SK-N-SH treated with all-trans-retinoic acid at 6 μM for 48 hours (cell line): ENCODE data around the gene RP9.

Source experiments
- ATAC-seq: fragments of 200-7000 bp; cut with Tn5 transposase; 3 replicates; pipeline ENCODE4 v1.9.1; 2020; ENCODE audit warnings: mild to moderate bottlenecking, moderate library complexity
- ARNTL ChIP-seq: fragments of 450-650 bp; formaldehyde crosslinking; IDR thresholded peaks from 2 replicates; pipeline ENCODE4 v1.5.0; 2020; ENCODE audit warnings: low read depth, mild to moderate bottlenecking, moderate library complexity, borderline replicate concordance
- BACH2 ChIP-seq: fragments of 250-450 bp; sonication (Bioruptor Pico); IDR thresholded peaks from 2 replicates; pipeline ENCODE4 v1.9.0; 2021; ENCODE audit warnings: mild to moderate bottlenecking, borderline replicate concordance
- CSDC2 ChIP-seq: fragments of 250-450 bp; sonication (Bioruptor Pico); IDR thresholded peaks from 2 replicates; pipeline ENCODE4 v1.5.0; 2020; ENCODE audit warnings: mild to moderate bottlenecking, moderate library complexity
- CSRNP3 ChIP-seq: fragments of 250-450 bp; sonication (Bioruptor Pico); IDR thresholded peaks from 2 replicates; pipeline ENCODE4 v1.5.1; 2021; ENCODE audit warnings: mild to moderate bottlenecking, moderate library complexity
- ESRRG ChIP-seq: fragments of 250-450 bp; sonication (Bioruptor Pico); IDR thresholded peaks from 2 replicates; pipeline ENCODE4 v1.6.1; 2021; ENCODE audit warnings: mild to moderate bottlenecking
- GLIS3 ChIP-seq: fragments of 250-450 bp; sonication (Bioruptor Pico); IDR thresholded peaks from 2 replicates; pipeline ENCODE4 v1.5.0; 2020; ENCODE audit warnings: mild to moderate bottlenecking, moderate library complexity
- ISL1 ChIP-seq: fragments of 250-450 bp; sonication (Bioruptor Pico); IDR thresholded peaks from 2 replicates; pipeline ENCODE4 v2.1.2; 2022; ENCODE audit warnings: mild to moderate bottlenecking, moderate library complexity
- PPARA ChIP-seq: fragments of 250-450 bp; sonication (Bioruptor Pico); IDR thresholded peaks from 2 replicates; pipeline ENCODE4 v1.5.0; 2020; ENCODE audit warnings: mild to moderate bottlenecking, borderline replicate concordance
- RARB ChIP-seq: fragments of 250-450 bp; sonication (Bioruptor Pico); IDR thresholded peaks from 2 replicates; pipeline ENCODE4 v1.8.0; 2021; ENCODE audit warnings: mild to moderate bottlenecking, moderate library complexity
- SNAI2 ChIP-seq: fragments of 250-450 bp; sonication (Bioruptor Pico); IDR thresholded peaks from 2 replicates; pipeline ENCODE4 v1.5.0; 2020; ENCODE audit warnings: mild to moderate bottlenecking, moderate library complexity
- TCF4 ChIP-seq: fragments of 250-450 bp; sonication (Bioruptor Pico); IDR thresholded peaks from 2 replicates; pipeline ENCODE4 v1.8.0; 2021; ENCODE audit warnings: mild to moderate bottlenecking, moderate library complexity, borderline replicate concordance
- ZC3H10 ChIP-seq: fragments of 250-450 bp; sonication (Bioruptor Pico); IDR thresholded peaks from 2 replicates; pipeline ENCODE4 v1.5.1; 2021; ENCODE audit warnings: mild to moderate bottlenecking, moderate library complexity
- ZFP30 ChIP-seq: fragments of 450-650 bp; formaldehyde crosslinking; IDR thresholded peaks from 2 replicates; pipeline ENCODE4 v1.5.0; 2022; ENCODE audit warnings: mild to moderate bottlenecking, moderate library complexity
- ZNF565 ChIP-seq: fragments of 450-650 bp; formaldehyde crosslinking; conservative IDR thresholded peaks from 2 replicates; pipeline ENCODE4 v1.5.0; 2020; ENCODE audit warnings: low read depth, mild to moderate bottlenecking, moderate library complexity
- ZNF70 ChIP-seq: fragments of 450-650 bp; formaldehyde crosslinking; IDR thresholded peaks from 2 replicates; pipeline ENCODE4 v1.5.0; 2020; ENCODE audit warnings: mild to moderate bottlenecking, moderate library complexity
- ZNF8 ChIP-seq: fragments of 450-650 bp; formaldehyde crosslinking; IDR thresholded peaks from 2 replicates; pipeline ENCODE4 v1.5.0; 2020; ENCODE audit warnings: mild to moderate bottlenecking, moderate library complexity
- TF ChIP-seq, protein P1 (sequence below): fragments of 250-450 bp; sonication (Bioruptor Pico); IDR thresholded peaks from 2 replicates; pipeline ENCODE4 v1.5.0; 2020; ENCODE audit warnings: mild to moderate bottlenecking, moderate library complexity
- TF ChIP-seq, protein P2 (sequence below): fragments of 250-450 bp; sonication (Bioruptor Pico); IDR thresholded peaks from 2 replicates; pipeline ENCODE4 v1.8.0; 2020; ENCODE audit warnings: mild to moderate bottlenecking, moderate library complexity, borderline replicate concordance
- TF ChIP-seq, protein P3 (sequence below): fragments of 250-450 bp; sonication (Bioruptor Pico); IDR thresholded peaks from 2 replicates; pipeline ENCODE4 v1.8.0; 2021; ENCODE audit warnings: low read depth, mild to moderate bottlenecking, moderate library complexity, borderline replicate concordance

RP9 gene

DNA sequence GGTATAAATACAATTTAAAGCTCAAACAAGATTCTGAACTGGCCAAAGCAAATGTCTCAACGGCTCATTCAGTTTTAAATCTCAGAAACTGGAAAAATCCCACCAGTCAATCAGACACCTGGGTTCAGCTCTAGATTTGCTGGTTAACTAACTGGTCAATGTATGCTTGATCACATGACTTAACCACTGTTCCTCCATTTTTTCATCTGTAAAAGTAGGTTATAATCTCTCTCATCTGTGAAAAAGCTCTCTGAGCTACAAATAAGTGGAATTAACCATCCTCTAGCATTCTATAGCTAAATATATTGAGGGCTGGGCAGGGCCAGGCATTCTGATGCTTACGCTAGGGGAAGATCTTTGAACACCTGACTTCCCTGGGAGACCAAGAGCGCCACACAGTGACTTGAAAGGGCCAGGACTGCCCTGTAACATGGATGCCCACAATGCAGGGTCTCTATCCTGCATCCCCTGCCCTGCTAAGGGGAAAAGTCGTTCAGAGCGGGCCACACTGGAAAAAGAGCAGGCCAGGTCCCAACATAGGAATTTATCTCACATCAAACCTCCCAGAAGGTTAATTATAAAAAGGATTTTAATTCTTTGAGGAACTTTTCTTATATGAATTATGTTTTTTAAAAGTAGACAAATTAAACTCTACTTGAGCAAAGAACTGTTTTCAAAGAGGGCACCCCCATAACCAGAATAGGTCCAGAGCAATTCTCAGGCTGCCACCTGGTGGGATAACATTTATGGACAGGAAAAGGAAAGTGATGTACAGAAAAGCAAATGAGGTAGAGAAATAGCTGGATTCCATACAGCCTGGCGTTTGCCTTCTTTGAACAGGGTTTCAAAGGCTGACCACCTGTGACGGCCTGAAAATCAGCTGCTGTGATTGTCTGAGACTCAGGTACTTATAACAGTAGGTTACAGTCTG, 1.8 kb downstream of the RP9 start (continued):
- TF ChIP-seq PPARA (CRISPR knock-in tag) (no peak), CSDC2 (CRISPR knock-in tag) (no peak)

GRCh38 chr7:33101906-33102305, 7.3 kb downstream of the RP9 start:
- TF ChIP-seq ZC3H10 (CRISPR knock-in tag): no peak
- no peak for TF ChIP-seq ZFP30
- TF ChIP-seq BACH2 (CRISPR knock-in tag): no peak
- no peak for TF ChIP-seq TCF4 (CRISPR knock-in tag)
- TF ChIP-seq CSDC2 (CRISPR knock-in tag): no peak
- TF ChIP-seq GLIS3 (CRISPR knock-in tag): no peak
- no peak for TF ChIP-seq ZNF565
- no peak for TF ChIP-seq RARB (CRISPR knock-in tag)
- no peak for TF ChIP-seq CSRNP3 (CRISPR knock-in tag)
- TF ChIP-seq, all 23 proteins: peak for 0
- no peak for ATAC-seq

GRCh38 chr7:33100770-33101169, 8.4 kb downstream of the RP9 start:
- no peak for ATAC-seq
- TF ChIP-seq, protein P1, sequence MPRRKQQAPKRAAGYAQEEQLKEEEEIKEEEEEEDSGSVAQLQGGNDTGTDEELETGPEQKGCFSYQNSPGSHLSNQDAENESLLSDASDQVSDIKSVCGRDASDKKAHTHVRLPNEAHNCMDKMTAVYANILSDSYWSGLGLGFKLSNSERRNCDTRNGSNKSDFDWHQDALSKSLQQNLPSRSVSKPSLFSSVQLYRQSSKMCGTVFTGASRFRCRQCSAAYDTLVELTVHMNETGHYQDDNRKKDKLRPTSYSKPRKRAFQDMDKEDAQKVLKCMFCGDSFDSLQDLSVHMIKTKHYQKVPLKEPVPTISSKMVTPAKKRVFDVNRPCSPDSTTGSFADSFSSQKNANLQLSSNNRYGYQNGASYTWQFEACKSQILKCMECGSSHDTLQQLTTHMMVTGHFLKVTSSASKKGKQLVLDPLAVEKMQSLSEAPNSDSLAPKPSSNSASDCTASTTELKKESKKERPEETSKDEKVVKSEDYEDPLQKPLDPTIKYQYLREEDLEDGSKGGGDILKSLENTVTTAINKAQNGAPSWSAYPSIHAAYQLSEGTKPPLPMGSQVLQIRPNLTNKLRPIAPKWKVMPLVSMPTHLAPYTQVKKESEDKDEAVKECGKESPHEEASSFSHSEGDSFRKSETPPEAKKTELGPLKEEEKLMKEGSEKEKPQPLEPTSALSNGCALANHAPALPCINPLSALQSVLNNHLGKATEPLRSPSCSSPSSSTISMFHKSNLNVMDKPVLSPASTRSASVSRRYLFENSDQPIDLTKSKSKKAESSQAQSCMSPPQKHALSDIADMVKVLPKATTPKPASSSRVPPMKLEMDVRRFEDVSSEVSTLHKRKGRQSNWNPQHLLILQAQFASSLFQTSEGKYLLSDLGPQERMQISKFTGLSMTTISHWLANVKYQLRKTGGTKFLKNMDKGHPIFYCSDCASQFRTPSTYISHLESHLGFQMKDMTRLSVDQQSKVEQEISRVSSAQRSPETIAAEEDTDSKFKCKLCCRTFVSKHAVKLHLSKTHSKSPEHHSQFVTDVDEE (CRISPR knock-in tag): no peak
- TF ChIP-seq, protein P2, sequence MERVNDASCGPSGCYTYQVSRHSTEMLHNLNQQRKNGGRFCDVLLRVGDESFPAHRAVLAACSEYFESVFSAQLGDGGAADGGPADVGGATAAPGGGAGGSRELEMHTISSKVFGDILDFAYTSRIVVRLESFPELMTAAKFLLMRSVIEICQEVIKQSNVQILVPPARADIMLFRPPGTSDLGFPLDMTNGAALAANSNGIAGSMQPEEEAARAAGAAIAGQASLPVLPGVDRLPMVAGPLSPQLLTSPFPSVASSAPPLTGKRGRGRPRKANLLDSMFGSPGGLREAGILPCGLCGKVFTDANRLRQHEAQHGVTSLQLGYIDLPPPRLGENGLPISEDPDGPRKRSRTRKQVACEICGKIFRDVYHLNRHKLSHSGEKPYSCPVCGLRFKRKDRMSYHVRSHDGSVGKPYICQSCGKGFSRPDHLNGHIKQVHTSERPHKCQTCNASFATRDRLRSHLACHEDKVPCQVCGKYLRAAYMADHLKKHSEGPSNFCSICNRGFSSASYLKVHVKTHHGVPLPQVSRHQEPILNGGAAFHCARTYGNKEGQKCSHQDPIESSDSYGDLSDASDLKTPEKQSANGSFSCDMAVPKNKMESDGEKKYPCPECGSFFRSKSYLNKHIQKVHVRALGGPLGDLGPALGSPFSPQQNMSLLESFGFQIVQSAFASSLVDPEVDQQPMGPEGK (CRISPR knock-in tag): no peak
- TF ChIP-seq ESRRG (no peak), ZC3H10 (CRISPR knock-in tag) (no peak), ZNF8 (no peak), ZFP30 (no peak), TCF4 (CRISPR knock-in tag) (no peak)
- TF ChIP-seq, protein P3, sequence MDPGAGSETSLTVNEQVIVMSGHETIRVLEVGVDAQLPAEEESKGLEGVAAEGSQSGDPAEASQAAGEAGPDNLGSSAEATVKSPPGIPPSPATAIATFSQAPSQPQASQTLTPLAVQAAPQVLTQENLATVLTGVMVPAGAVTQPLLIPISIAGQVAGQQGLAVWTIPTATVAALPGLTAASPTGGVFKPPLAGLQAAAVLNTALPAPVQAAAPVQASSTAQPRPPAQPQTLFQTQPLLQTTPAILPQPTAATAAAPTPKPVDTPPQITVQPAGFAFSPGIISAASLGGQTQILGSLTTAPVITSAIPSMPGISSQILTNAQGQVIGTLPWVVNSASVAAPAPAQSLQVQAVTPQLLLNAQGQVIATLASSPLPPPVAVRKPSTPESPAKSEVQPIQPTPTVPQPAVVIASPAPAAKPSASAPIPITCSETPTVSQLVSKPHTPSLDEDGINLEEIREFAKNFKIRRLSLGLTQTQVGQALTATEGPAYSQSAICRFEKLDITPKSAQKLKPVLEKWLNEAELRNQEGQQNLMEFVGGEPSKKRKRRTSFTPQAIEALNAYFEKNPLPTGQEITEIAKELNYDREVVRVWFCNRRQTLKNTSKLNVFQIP: no peak
- TF ChIP-seq, all 23 proteins: peak for 0

DNA sequence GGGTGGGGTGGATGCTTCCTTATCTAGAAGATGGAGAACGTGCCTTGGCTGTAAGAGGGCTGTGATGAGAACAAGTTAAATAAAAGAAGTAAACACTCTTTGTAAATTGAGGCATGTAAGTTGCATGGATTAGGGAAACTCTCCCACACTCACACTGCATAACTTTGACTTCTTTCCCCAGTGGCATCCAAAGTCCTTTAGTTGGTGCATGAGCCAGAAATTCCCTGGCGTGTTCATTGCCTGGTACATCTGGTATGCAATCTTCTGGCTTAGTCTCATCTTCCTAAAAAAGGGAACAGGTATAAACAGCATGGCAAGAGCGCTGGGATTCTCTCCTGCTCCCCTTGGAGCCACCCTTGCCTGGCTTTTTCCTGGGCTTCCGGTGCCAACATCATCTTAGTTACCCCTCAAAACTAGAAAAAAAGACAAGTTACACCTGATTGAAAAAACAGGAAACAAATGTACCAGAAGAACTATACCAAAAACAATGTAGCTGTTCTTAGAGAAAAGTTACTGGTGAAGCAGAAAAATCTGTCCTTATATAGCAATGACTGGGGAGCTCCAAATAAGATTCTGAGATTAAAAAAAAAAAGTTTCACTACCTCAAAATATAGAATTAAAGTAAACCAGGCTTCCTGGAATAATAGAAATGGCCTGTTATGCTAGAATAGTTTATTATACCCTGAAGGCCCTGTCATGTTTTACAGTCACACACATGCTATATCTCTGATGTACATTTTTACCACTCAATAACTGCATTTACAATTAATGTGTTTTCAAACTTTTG, 9.9 kb downstream of the RP9 start:
- no peak for ATAC-seq
- TF ChIP-seq SNAI2 (CRISPR knock-in tag) (no peak), ESRRG (no peak), PPARA (CRISPR knock-in tag) (no peak), BACH2 (CRISPR knock-in tag) (no peak), CSRNP3 (CRISPR knock-in tag) (no peak), ARNTL (CRISPR knock-in tag) (no peak), ZC3H10 (CRISPR knock-in tag) (no peak), ZNF565 (no peak), ZNF70 (CRISPR knock-in tag) (no peak), CSDC2 (CRISPR knock-in tag) (no peak), ISL1 (CRISPR knock-in tag) (no peak)
- TF ChIP-seq, protein P1 (CRISPR knock-in tag): no peak
